NCI-H146 (cell line): ENCODE data around the gene SERINC2.
A peak's percentile ranks its signal among the peaks of the same experiment; 100 is the strongest.
"Not testable (repeated sequence)": the region's sequence is repeated elsewhere in the genome, so short reads cannot be mapped to it uniquely, and the experiment has no call there.

ENCODE experiments used
- DNase-seq: peaks from one replicate; lab custom pipeline; 2025; lab: John Stamatoyannopoulos, UW

SERINC2 gene

DNA sequence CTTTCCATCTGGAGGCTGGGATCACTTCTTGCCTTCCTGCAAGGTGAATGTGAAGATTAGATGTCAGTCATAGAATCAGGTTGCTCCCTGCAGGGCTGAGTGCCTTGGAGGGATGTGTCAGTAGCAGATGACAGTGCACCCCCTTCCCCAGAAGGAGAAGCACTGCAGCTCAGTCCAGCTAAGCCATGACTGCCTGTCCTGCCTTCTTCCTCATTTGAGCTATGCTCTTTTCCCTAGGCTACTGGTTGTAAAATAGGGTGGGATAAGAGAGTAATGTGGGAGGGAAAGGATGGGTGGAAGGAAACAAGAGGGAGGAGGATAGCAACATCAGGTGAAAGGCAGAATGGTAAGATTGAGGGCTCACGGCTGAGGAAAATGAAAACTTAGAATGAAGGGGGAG is 29.0 kb upstream of the SERINC2 start:
- no peak for DNase-seq

GRCh38 chr1:31386576-31387243 is 26.3 kb upstream of the SERINC2 start:
- DNase-seq: not testable (repeated sequence)

DNA sequence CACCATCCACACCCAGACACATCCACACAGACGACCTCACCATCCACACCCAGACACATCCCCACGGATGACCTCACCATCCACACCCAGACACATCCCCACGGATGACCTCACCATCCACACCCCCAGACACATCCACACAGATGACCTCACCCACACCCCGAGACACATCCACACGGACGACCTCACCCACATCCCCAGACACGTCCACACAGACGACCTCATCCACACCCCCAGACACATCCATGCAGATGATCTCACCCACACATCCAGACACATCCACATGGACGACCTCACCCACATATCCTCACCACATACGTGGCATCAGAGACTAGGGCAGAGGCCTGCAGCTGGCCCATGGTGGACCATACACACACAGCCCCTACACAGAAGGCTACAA is 25.4 kb upstream of the SERINC2 start:
- DNase-seq: no peak

- DNase-seq: no peak
These were observed 23.4 kb upstream of the SERINC2 start for GRCh38 chr1:31389616-31390015.

- no peak for DNase-seq
These were observed 22.9 kb upstream of the SERINC2 start for GRCh38 chr1:31390071-31390470.

DNA sequence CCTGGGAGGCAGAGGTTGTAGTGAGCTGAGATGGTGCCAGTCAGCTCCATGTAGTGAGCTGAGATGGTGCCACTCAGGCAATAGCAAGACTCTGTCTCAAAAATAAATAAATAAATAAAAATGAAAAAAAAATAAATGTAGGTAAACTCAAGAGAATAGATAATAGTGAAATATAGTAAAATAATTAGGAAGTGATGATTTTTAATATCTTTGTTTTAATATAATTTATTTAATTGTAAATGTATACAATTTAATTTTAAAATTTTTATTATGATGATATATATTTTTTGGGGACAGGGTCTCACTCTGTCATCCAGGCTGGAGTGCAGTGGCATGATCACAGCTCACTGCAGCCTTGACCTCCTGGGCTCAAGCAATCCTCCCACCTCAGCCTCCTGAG is 19.6 kb upstream of the SERINC2 start:
- no peak for DNase-seq

DNA sequence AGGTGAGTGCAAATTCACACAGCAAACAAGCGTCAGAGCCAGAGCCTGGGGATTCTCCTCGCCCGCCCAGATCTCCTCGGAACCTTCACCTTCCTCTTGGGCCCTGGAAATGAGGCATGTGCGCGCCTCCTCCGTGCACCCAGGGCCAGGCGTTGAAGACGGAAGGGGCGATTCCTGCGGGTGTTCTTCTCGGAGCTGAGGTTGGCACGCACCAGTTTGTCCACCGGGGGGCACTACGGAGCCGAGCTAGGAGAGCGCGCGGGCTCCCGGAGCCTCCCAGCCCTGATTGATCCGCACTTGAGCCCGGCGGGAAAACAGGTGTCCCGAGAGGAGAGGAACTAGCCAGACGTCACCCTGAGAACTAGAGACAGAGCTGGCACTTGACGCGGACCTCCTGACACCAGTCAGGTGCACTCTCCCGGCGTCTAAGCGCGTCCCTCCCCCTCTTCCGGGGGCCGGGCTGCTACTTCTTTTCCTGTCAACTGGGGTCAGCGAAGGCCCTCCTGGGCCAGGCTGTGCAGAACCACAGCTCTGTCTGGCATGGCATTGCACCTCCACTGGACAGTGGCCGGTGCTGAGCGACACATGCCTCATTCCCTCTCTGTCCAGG is 18.3 kb upstream of the SERINC2 start:
- DNase-seq: peak; percentile 74

GRCh38 chr1:31396633-31397351 is 16.2 kb upstream of the SERINC2 start:
- no peak for DNase-seq

GRCh38 chr1:31397360-31398095 is 15.5 kb upstream of the SERINC2 start:
- DNase-seq: no peak

DNA sequence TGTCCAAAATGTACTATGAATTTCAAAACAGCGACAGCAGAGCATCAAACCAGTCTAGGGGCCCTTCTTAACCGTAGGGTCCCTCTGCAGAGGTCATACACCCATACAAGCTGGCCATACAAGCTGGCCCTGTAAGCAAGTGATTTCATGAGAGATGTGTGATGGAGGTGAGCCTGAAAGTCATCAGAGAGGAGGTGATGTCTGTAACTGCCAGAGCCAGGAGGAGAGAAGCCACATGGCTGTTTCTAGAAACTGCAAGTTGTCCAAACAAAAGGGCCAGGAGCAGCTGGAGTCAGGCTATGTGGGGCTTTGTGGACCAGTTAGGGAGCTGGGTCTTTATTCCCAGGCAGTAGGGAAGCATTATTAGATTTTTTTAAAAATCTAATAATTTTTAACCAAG is 14.8 kb upstream of the SERINC2 start:
- no peak for DNase-seq

DNA sequence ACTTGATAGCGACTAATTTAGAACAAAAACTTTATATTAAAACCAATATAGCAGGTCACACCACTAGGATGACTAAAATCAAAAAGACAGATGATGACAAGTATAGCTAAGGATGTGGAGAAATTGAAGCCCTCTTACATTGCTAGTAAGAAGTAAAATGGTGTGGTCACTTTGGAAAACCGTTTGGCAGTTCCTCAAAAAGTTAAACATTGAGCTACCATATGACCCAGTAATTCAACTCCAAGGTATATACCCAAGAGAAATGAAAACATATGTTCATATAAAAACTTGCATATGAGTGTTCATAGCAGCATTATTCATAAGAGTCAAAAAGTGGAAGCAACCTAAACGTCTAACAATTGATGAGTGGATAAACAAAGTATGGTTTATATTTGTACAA is 13.0 kb upstream of the SERINC2 start:
- no peak for DNase-seq

- DNase-seq: no peak
These were observed 12.6 kb upstream of the SERINC2 start for GRCh38 chr1:31400393-31400792.

GRCh38 chr1:31401241-31401640 is 11.8 kb upstream of the SERINC2 start:
- DNase-seq: no peak

- DNase-seq: no peak
These were observed 7.3 kb upstream of the SERINC2 start for GRCh38 chr1:31405578-31406245.

DNA sequence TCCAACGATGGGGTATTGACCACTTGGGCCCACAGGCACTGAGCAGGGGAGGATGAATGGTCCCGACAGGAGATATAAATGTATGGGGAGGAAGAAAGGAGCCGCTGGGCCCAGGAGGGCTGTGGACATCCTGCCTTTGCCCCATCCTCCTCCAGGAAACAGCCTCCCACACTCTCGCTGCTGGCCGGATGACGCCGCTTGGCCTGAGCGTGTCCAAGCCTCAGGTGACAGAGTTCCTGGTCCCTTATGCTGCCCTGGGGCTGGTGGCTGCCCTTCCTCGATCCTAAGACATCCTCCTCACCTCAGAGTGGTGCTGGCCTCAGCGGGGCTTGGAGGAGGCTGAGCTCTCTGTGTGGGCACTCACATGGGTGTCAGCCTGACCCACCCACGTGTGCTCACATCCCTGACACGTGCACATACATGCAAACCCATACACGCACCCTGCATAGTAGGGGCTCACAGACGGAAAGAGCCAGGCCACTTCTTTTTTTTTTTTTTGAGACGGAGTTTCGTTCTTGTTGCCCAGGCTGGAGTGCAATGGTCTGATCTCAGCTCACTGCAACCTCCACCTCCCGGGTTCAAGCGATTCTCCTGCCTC is 5.9 kb upstream of the SERINC2 start:
- DNase-seq: no peak

DNA sequence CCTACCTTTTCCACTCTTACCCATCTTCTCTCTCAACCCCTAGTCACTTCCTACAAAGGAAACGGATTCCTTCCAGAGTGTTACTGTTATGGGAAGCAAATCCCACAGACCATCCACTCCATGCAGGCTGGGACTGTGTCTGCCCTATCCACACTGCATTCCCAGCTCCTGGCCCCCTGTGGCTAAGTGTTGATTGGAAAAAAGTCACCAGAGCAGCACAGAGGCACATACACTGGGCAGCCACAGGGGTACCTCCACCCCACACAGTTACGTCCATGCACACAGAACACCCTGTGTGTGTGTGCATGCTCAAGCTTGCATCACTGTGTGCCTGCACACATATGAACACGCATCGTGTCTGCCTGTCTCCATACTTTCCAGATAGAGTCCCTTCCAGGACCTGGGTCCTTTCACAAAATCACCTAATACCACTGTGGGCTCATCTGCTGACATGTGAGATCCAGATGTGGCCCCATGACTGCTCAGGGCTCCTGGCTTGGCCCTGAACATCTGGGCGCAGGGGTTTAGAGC is 4.2 kb upstream of the SERINC2 start:
- no peak for DNase-seq

- no peak for DNase-seq
These were observed 2.8 kb upstream of the SERINC2 start for GRCh38 chr1:31409946-31410858.

DNA sequence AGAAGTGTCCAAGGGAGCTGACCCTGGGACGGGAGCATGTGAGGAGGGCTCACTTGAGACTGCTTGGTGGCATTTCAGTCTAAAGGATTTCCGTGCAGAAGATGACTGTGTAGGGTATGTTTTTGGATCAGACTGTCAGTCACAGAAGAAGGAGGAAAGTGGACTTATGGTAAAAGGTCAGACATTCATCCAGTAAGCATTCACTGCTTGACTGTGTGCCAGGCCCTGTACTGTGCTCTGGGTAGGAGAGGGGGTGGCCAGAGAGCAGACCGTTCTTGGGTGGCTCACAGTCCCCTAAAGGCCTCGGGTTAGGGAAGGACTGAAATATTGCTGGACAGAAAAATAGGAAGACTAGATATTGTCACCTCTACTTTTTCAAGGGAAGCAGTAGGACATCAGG is 2.1 kb upstream of the SERINC2 start:
- no peak for DNase-seq

- DNase-seq: no peak
These were observed 808 bp upstream of the SERINC2 start for GRCh38 chr1:31412205-31412604.

DNA sequence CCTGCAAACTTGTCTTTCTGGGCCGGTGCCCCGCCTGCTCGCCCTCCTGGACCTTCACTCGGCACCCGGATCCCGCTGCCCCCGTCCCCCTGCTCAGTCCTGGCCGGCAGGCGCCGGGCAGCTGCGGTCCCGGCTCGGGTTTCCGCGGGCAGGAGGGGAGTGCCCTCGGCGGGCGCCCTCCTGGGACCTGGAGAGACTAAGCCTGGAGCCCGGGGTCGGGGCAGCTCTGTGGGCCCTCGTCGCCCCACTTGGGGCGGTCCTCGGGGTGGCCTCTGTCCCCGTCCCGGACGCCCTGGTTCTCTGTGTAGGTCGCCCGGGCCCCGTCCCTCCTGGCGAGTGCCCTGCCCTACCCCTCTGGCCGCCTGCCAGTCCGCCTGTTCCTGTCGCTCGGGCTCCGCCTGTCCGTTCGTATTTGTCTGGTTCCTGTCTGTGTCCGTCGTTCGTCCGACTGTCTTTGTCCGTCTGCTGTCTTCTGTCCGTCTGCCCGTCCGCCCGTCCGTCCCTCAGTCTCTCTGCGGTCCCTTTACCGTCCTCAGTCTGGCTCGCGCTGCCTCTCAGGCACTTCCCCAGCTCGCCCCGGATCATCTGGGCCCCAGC is 490 bp downstream of the SERINC2 start:
- DNase-seq: peak; percentile 38
